ENCODE data around the gene HSPA14. TPM values are rescaled to one million over a fixed set of nuclear protein-coding genes. Genes with fewer than 3 reads are reported as not detected.

The HSPA14 gene
- total RNA-seq, 1 experiment from 2014 or later = 19.9 TPM

GRCh38 chr10:14916600-14916999 is 78.5 kb downstream of the HSPA14 start:
- CTCF ChIA-PET = no interaction called here
- Histone ChIP-seq H3K9ac (ENCODE audit: low read length) (no peak overlapping the region), H3K36me3 (ENCODE audit: control insufficient read depth in 1 of 2, insufficient read depth in 2 of 2, low read length in 2 of 2) (peaks cover 19 to 80% of the 10 kb centered on the region in 2 experiments), H3K9me2 (ENCODE audit: insufficient read depth) (no peaks in the 10 kb centered on the region), H3K27me3 (ENCODE audit: insufficient read depth, low read length) (no peaks in the 10 kb centered on the region), H3K79me2 (ENCODE audit: insufficient read depth, low read length) (peaks cover 25% of the 10 kb centered on the region; the same call in 1 of the 2 replicates), H3K27ac (ENCODE audit: low read depth, low read length) (no peak overlapping the region), H4K20me1 (ENCODE audit: insufficient read depth) (no peaks in the 10 kb centered on the region), H2AFZ (ENCODE audit: low read depth, low read length, poor library complexity, severe bottlenecking) (no peak overlapping the region), H3K4me1 (ENCODE audit: control insufficient read depth in 1 of 2, insufficient read depth in 2 of 2, low read length in 2 of 2) (no peaks in the 10 kb centered on the region), H3K4me3 (replicated peaks in 1 of 2; ENCODE audit: low read depth in 1 of 2, low read length in 2 of 2) (no peak overlapping the region), H3K4me2 (ENCODE audit: low read length) (no peak overlapping the region), H3K9me3 (ENCODE audit: control insufficient read depth in 1 of 2, insufficient read depth in 1 of 2, low read depth in 1 of 2, low read length in 2 of 2) (peaks cover 10 to 12% of the 10 kb centered on the region in 2 experiments; a peak in 2 of 4 replicates)
- no TSS peak for BruUV-seq (replicated peaks)
- TF ChIP-seq ZFX (IDR thresholded peaks at IDR 0.05) = no peak
- TF ChIP-seq EZH2 (IDR thresholded peaks at IDR 0.05) = no peak
- no peak for TF ChIP-seq CBX3 (IDR thresholded peaks at IDR 0.05; ENCODE audit: low read depth)
- TF ChIP-seq REST (IDR thresholded peaks at IDR 0.05; ENCODE audit: low read depth) = no peak
- no peak for TF ChIP-seq SIN3A (IDR thresholded peaks at IDR 0.05; ENCODE audit: low read depth)
- TF ChIP-seq TCF7L2 (IDR thresholded peaks at IDR 0.05; ENCODE audit: borderline replicate concordance, extremely low read depth, insufficient read depth, insufficient read length) = no peak
- TF ChIP-seq, protein P1, sequence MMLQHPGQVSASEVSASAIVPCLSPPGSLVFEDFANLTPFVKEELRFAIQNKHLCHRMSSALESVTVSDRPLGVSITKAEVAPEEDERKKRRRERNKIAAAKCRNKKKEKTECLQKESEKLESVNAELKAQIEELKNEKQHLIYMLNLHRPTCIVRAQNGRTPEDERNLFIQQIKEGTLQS (IDR thresholded peaks at IDR 0.05) = no peak
- intact Hi-C loops (cut with micrococcal nuclease) = no loop called here
- no peak for ATAC-seq
- POLR2A ChIA-PET = no interaction called here
- DNase-seq (ENCODE audit: low read depth, low spot score) = no peak
- RAD21 ChIA-PET (ENCODE audit: low non-redundant PET in 1 of 2, low total read pairs in 2 of 2, uncharacterized antibody in 2 of 2, unreplicated experiment in 2 of 2) = no interaction called here

Data from HCT116 (cell line).